ENCODE measurements around the gene MCFD2.

The MCFD2 gene

GRCh38 chr2:46878240-46878877, 37.2 kb downstream of the MCFD2 start:
- Histone ChIP-seq H2BK15ac (ENCODE audit: low read length) (peak overlapping the region; percentile 7), H3K27me3 (ENCODE audit: control insufficient read depth in 3 of 3, insufficient read depth in 3 of 3, low read depth in 1 of 3, low read length in 3 of 3) (peaks cover 0 to 11% (median 10%) of the 10 kb centered on the region in 3 experiments), H4K91ac (ENCODE audit: low read depth, low read length, poor library complexity) (peak overlapping the region; percentile 77), H2AFZ (ENCODE audit: low read length) (no peak overlapping the region), H3K27ac (replicated peaks; ENCODE audit: low read length) (no peak overlapping the region), H4K8ac (ENCODE audit: low read depth, low read length) (peak overlapping the region; percentile 52), H3K79me1 (ENCODE audit: low read depth, low read length) (no peaks in the 10 kb centered on the region), H3K18ac (ENCODE audit: low read length) (peak overlapping the region; percentile 54), H3K4me2 (ENCODE audit: insufficient read depth, low read length, poor library complexity, severe bottlenecking) (no peak overlapping the region), H2BK5ac (ENCODE audit: low read length) (no peak overlapping the region), H3K36me3 (replicated peaks in 1 of 2; ENCODE audit: control insufficient read depth in 2 of 2, insufficient read depth in 2 of 2, low read length in 2 of 2) (peaks cover 0 to 8% of the 10 kb centered on the region in 2 donors), H3K14ac (ENCODE audit: low read length) (peak overlapping the region; percentile 59), H3K4me1 (ENCODE audit: control insufficient read depth in 2 of 2, insufficient read depth in 1 of 2, low read depth in 1 of 2, low read length in 2 of 2) (peaks cover 6 to 17% of the 10 kb centered on the region in 2 donors), H3K4ac (ENCODE audit: low read length) (peak overlapping the region; percentile 96), H3K4me3 (ENCODE audit: low read length in 2 of 2) (peak overlapping the region in 1 of 2 donors; percentile 67), H2AK5ac (ENCODE audit: low read depth, low read length) (no peak overlapping the region), H3K9me3 (replicated peaks in 1 of 2; ENCODE audit: control insufficient read depth in 2 of 2, insufficient read depth in 1 of 2, low read depth in 1 of 2, low read length in 2 of 2) (peaks cover 0 to 12% of the 10 kb centered on the region in 2 donors), H2BK12ac (ENCODE audit: low read length) (no peak overlapping the region), H2BK120ac (ENCODE audit: low read depth, low read length) (no peak overlapping the region), H3K23ac (ENCODE audit: low read depth, low read length, poor library complexity) (peak overlapping the region; percentile 92), H3K9ac (ENCODE audit: low read depth, low read length, poor library complexity) (peak overlapping the region; percentile 77)
- no peak for DNase-seq (ENCODE audit: low spot score)
- WGBS, 2 donors (ENCODE audit: extremely low coverage in 2 of 2, insufficient read length in 2 of 2, insufficient replicate concordance in 1 of 2) = 100% methylated on average over 2 to 4 of the region's 5 CpGs

- WGBS, 2 donors (ENCODE audit: extremely low coverage in 2 of 2, insufficient read length in 2 of 2, insufficient replicate concordance in 1 of 2) = 100% methylated on average over 5 of the region's 5 CpGs; no CpG with 5 or more reads in 1 of the 2 donors
- Histone ChIP-seq H4K8ac (ENCODE audit: low read depth, low read length) (peak overlapping the region; percentile 95), H3K4me1 (ENCODE audit: control insufficient read depth in 2 of 2, insufficient read depth in 1 of 2, low read depth in 1 of 2, low read length in 2 of 2) (peaks cover 5 to 18% of the 10 kb centered on the region in 2 donors), H3K23ac (ENCODE audit: low read depth, low read length, poor library complexity) (peak overlapping the region; percentile 92), H2BK5ac (ENCODE audit: low read length) (no peak overlapping the region), H3K4me2 (ENCODE audit: insufficient read depth, low read length, poor library complexity, severe bottlenecking) (no peak overlapping the region), H2BK12ac (ENCODE audit: low read length) (no peak overlapping the region), H3K27me3 (ENCODE audit: control insufficient read depth in 3 of 3, insufficient read depth in 3 of 3, low read depth in 1 of 3, low read length in 3 of 3) (peaks cover 0 to 10% (median 4%) of the 10 kb centered on the region in 3 experiments), H3K4me3 (ENCODE audit: low read length in 2 of 2) (peak overlapping the region in 1 of 2 donors; percentile 67), H3K18ac (ENCODE audit: low read length) (no peak overlapping the region), H3K4ac (ENCODE audit: low read length) (peak overlapping the region; percentile 91), H3K9me3 (replicated peaks in 1 of 2; ENCODE audit: control insufficient read depth in 2 of 2, insufficient read depth in 1 of 2, low read depth in 1 of 2, low read length in 2 of 2) (peaks cover 2 to 12% of the 10 kb centered on the region in 2 donors), H2BK120ac (ENCODE audit: low read depth, low read length) (no peak overlapping the region), H3K79me1 (ENCODE audit: low read depth, low read length) (no peaks in the 10 kb centered on the region), H4K91ac (ENCODE audit: low read depth, low read length, poor library complexity) (peak overlapping the region; percentile 77), H3K14ac (ENCODE audit: low read length) (peak overlapping the region; percentile 41), H3K9ac (ENCODE audit: low read depth, low read length, poor library complexity) (peak overlapping the region; percentile 77), H2AK5ac (ENCODE audit: low read depth, low read length) (no peak overlapping the region), H2AFZ (ENCODE audit: low read length) (no peak overlapping the region), H2BK15ac (ENCODE audit: low read length) (no peak overlapping the region), H3K27ac (replicated peaks; ENCODE audit: low read length) (no peak overlapping the region), H3K36me3 (replicated peaks in 1 of 2; ENCODE audit: control insufficient read depth in 2 of 2, insufficient read depth in 2 of 2, low read length in 2 of 2) (peaks cover 0 to 8% of the 10 kb centered on the region in 2 donors)
- no peak for DNase-seq (ENCODE audit: low spot score)
These were observed 37.9 kb downstream of the MCFD2 start for GRCh38 chr2:46877619-46878113.

GRCh38 chr2:46876741-46877384, 38.7 kb downstream of the MCFD2 start:
- Histone ChIP-seq H3K18ac (ENCODE audit: low read length) (no peak overlapping the region), H3K27ac (replicated peaks; ENCODE audit: low read length) (no peak overlapping the region), H3K79me1 (ENCODE audit: low read depth, low read length) (no peaks in the 10 kb centered on the region), H3K23ac (ENCODE audit: low read depth, low read length, poor library complexity) (no peak overlapping the region), H2BK5ac (ENCODE audit: low read length) (no peak overlapping the region), H3K4me2 (ENCODE audit: insufficient read depth, low read length, poor library complexity, severe bottlenecking) (no peak overlapping the region), H3K9me3 (replicated peaks in 1 of 2; ENCODE audit: control insufficient read depth in 2 of 2, insufficient read depth in 1 of 2, low read depth in 1 of 2, low read length in 2 of 2) (peaks cover 9 to 12% of the 10 kb centered on the region in 2 donors), H3K14ac (ENCODE audit: low read length) (no peak overlapping the region), H3K9ac (ENCODE audit: low read depth, low read length, poor library complexity) (no peak overlapping the region), H2BK12ac (ENCODE audit: low read length) (no peak overlapping the region), H4K8ac (ENCODE audit: low read depth, low read length) (no peak overlapping the region), H3K4me3 (ENCODE audit: low read length in 2 of 2) (no peak overlapping the region), H3K27me3 (ENCODE audit: control insufficient read depth in 3 of 3, insufficient read depth in 3 of 3, low read depth in 1 of 3, low read length in 3 of 3) (peaks cover 0 to 10% (median 0%) of the 10 kb centered on the region in 3 experiments), H3K4me1 (ENCODE audit: control insufficient read depth in 2 of 2, insufficient read depth in 1 of 2, low read depth in 1 of 2, low read length in 2 of 2) (peaks cover 4 to 18% of the 10 kb centered on the region in 2 donors), H3K36me3 (replicated peaks in 1 of 2; ENCODE audit: control insufficient read depth in 2 of 2, insufficient read depth in 2 of 2, low read length in 2 of 2) (peaks cover 0 to 8% of the 10 kb centered on the region in 2 donors), H3K4ac (ENCODE audit: low read length) (no peak overlapping the region), H4K91ac (ENCODE audit: low read depth, low read length, poor library complexity) (no peak overlapping the region), H2BK120ac (ENCODE audit: low read depth, low read length) (no peak overlapping the region), H2AK5ac (ENCODE audit: low read depth, low read length) (no peak overlapping the region), H2BK15ac (ENCODE audit: low read length) (no peak overlapping the region), H2AFZ (ENCODE audit: low read length) (no peak overlapping the region)
- no CpG with 5 or more reads among the region's 11 CpGs for WGBS, 2 donors (ENCODE audit: extremely low coverage in 2 of 2, insufficient read length in 2 of 2, insufficient replicate concordance in 1 of 2)
- no peak for DNase-seq (ENCODE audit: low spot score)

Data from neuronal stem cell (in vitro differentiated cells).